K562 (cell line): ENCODE data around the gene ID2.
"Not testable (repeated sequence)": the region's sequence is repeated elsewhere in the genome, so short reads cannot be mapped to it uniquely, and the experiment has no call there.

Source experiments
- CBX5 ChIP-seq: IDR thresholded peaks from 2 replicates; pipeline ENCODE4 v1.6.1; 2014; ENCODE audit warnings: low read depth, borderline replicate concordance
- EZH2 ChIP-seq: IDR thresholded peaks from 2 replicates; pipeline ENCODE4 v1.6.1; 2012; ENCODE audit warnings: low read depth, mild to moderate bottlenecking, inconsistent platforms, low read length, borderline replicate concordance
- FOXJ3 ChIP-seq: sonication (generic); formaldehyde crosslinking; IDR thresholded peaks from 2 replicates; pipeline ENCODE4 v1.4.0; 2020; ENCODE audit warnings: mild to moderate bottlenecking, missing genetic modification reagents
- KDM4B ChIP-seq, 2 experiments: fragments of 450-650 bp in 1 of 2; sonication (generic) in 1 of 2; IDR thresholded peaks; 2 replicates each; pipeline ENCODE4 v1.6.1; 2016 to 2017; ENCODE audit warnings: borderline replicate concordance in 2 of 2, antibody characterized with exemption in 1 of 2, low read depth in 1 of 2, mild to moderate bottlenecking in 1 of 2
- POLR2AphosphoS2 ChIP-seq: IDR thresholded peaks from 2 replicates; pipeline ENCODE4 v1.6.1; 2012; ENCODE audit warnings: low read length, improper control_type of control experiment
- TARDBP ChIP-seq: fragments of 450-650 bp; IDR thresholded peaks from 2 replicates; pipeline ENCODE4 v1.6.1; 2016
- TEAD1 ChIP-seq, 2 experiments: fragments of 450-650 bp in 1 of 2; sonication (generic) in 1 of 2; formaldehyde crosslinking; IDR thresholded peaks; 2 replicates each; pipeline versions ENCODE4 v1.4.0 to v1.8.0; 2020 to 2022; ENCODE audit warnings: mild to moderate bottlenecking in 2 of 2, missing genetic modification reagents in 1 of 2
- U2AF2 ChIP-seq: fragments of 200-400 bp; formaldehyde crosslinking; optimal IDR thresholded peaks from 2 replicates; pipeline ENCODE3; 2017; ENCODE audit warnings: low read depth, mild to moderate bottlenecking, low read length
- ZFP1 ChIP-seq: fragments of 450-650 bp; formaldehyde crosslinking; IDR thresholded peaks from 2 replicates; pipeline ENCODE4 v1.4.0; 2020; ENCODE audit warnings: mild to moderate bottlenecking, mixed read lengths
- ZNF639 ChIP-seq, 2 experiments: fragments of 200-800 bp in 1 of 2; sonication (Bioruptor generic) in 1 of 2; sonication (generic) in 1 of 2; formaldehyde crosslinking in 1 of 2; IDR thresholded peaks in 1 of 2; conservative IDR thresholded peaks in 1 of 2; 2 replicates each; pipeline versions ENCODE4 v1.5.0 to v1.6.1; 2016 to 2020; ENCODE audit warnings: missing compliant biosample characterization in 1 of 2, missing genetic modification characterization in 1 of 2, missing genetic modification reagents in 1 of 2
- TF ChIP-seq, protein P1 (sequence below): sonication (generic); formaldehyde crosslinking; IDR thresholded peaks from 2 replicates; pipeline ENCODE4 v1.8.0; 2023; ENCODE audit warnings: missing genetic modification reagents, mild to moderate bottlenecking, borderline replicate concordance
- TF ChIP-seq, protein P2 (sequence below), 2 experiments: fragments of 450-650 bp in 1 of 2; IDR thresholded peaks; 2 replicates each; pipeline ENCODE4 v1.6.1; 2011 to 2017; ENCODE audit warnings: low read depth in 2 of 2, antibody characterized with exemption in 1 of 2, borderline replicate concordance in 1 of 2, low read length in 1 of 2, mild to moderate bottlenecking in 1 of 2, mixed read lengths in 1 of 2; ENCODE audit not compliant: control insufficient read depth in 1 of 2
- TF ChIP-seq, protein P3 (sequence below): fragments of 250-450 bp; sonication (Bioruptor Pico); IDR thresholded peaks from 2 replicates; pipeline ENCODE4 v1.9.0; 2021; ENCODE audit warnings: mild to moderate bottlenecking

DNA sequence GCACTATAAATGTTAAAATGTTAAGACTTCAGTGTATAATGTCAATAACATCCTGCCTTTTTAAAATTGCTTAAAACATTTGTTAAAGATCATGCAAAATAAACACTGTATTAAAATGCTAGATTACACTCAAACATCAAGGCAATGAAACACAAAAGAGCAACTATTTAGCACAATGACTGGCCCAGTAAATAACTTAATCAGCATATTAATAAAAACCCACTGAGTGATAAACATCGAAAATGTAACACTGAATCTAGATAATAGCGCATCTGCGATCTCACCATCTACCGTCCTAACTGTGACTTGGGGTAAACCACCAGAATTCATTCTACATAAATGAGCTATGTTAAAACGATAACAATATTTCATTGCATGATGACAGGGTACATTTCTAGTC is 47.2 kb downstream of the ID2 start:
- TF ChIP-seq ZFP1; POLR2AphosphoS2; ZNF639 (CRISPR knock-in tag; conservative IDR thresholded peaks at IDR 0.05 in 1 of 2, IDR thresholded peaks at IDR 0.05 in 1 of 2); TARDBP; U2AF2; CBX5; EZH2; TEAD1 (CRISPR knock-in tag; IDR thresholded peaks at IDR 0.05); KDM4B (IDR thresholded peaks at IDR 0.05; ENCODE audit: borderline replicate concordance in 2 of 2, low read depth in 1 of 2); FOXJ3 (CRISPR knock-in tag): not testable (repeated sequence)
- TF ChIP-seq, protein P1, sequence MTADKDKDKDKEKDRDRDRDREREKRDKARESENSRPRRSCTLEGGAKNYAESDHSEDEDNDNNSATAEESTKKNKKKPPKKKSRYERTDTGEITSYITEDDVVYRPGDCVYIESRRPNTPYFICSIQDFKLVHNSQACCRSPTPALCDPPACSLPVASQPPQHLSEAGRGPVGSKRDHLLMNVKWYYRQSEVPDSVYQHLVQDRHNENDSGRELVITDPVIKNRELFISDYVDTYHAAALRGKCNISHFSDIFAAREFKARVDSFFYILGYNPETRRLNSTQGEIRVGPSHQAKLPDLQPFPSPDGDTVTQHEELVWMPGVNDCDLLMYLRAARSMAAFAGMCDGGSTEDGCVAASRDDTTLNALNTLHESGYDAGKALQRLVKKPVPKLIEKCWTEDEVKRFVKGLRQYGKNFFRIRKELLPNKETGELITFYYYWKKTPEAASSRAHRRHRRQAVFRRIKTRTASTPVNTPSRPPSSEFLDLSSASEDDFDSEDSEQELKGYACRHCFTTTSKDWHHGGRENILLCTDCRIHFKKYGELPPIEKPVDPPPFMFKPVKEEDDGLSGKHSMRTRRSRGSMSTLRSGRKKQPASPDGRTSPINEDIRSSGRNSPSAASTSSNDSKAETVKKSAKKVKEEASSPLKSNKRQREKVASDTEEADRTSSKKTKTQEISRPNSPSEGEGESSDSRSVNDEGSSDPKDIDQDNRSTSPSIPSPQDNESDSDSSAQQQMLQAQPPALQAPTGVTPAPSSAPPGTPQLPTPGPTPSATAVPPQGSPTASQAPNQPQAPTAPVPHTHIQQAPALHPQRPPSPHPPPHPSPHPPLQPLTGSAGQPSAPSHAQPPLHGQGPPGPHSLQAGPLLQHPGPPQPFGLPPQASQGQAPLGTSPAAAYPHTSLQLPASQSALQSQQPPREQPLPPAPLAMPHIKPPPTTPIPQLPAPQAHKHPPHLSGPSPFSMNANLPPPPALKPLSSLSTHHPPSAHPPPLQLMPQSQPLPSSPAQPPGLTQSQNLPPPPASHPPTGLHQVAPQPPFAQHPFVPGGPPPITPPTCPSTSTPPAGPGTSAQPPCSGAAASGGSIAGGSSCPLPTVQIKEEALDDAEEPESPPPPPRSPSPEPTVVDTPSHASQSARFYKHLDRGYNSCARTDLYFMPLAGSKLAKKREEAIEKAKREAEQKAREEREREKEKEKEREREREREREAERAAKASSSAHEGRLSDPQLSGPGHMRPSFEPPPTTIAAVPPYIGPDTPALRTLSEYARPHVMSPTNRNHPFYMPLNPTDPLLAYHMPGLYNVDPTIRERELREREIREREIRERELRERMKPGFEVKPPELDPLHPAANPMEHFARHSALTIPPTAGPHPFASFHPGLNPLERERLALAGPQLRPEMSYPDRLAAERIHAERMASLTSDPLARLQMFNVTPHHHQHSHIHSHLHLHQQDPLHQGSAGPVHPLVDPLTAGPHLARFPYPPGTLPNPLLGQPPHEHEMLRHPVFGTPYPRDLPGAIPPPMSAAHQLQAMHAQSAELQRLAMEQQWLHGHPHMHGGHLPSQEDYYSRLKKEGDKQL (CRISPR knock-in tag), result not testable (repeated sequence)
- TF ChIP-seq, protein P2, sequence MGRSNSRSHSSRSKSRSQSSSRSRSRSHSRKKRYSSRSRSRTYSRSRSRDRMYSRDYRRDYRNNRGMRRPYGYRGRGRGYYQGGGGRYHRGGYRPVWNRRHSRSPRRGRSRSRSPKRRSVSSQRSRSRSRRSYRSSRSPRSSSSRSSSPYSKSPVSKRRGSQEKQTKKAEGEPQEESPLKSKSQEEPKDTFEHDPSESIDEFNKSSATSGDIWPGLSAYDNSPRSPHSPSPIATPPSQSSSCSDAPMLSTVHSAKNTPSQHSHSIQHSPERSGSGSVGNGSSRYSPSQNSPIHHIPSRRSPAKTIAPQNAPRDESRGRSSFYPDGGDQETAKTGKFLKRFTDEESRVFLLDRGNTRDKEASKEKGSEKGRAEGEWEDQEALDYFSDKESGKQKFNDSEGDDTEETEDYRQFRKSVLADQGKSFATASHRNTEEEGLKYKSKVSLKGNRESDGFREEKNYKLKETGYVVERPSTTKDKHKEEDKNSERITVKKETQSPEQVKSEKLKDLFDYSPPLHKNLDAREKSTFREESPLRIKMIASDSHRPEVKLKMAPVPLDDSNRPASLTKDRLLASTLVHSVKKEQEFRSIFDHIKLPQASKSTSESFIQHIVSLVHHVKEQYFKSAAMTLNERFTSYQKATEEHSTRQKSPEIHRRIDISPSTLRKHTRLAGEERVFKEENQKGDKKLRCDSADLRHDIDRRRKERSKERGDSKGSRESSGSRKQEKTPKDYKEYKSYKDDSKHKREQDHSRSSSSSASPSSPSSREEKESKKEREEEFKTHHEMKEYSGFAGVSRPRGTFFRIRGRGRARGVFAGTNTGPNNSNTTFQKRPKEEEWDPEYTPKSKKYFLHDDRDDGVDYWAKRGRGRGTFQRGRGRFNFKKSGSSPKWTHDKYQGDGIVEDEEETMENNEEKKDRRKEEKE (IDR thresholded peaks at IDR 0.05; ENCODE audit: borderline replicate concordance in 1 of 2, control insufficient read depth in 1 of 2, low read depth in 2 of 2, low read length in 1 of 2), result not testable (repeated sequence)
- TF ChIP-seq, protein P3, sequence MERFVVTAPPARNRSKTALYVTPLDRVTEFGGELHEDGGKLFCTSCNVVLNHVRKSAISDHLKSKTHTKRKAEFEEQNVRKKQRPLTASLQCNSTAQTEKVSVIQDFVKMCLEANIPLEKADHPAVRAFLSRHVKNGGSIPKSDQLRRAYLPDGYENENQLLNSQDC, result not testable (repeated sequence)
